Activated CD4-positive, alpha-beta T cell treated with anti-CD3 and anti-CD28 coated beads, Interleukin-2, amount 50 U/mL, for 48 hours (primary cell): Measurements from ENCODE around the gene SMIM38.

ENCODE experiments used
- DNase-seq, 2 experiments: peaks; one replicate each; pipeline ENCODE4 v3.0.0-alpha.2; 2020

Gene SMIM38

GRCh38 chr11:69162505-69162904 is 6.8 kb downstream of the SMIM38 start:
- DNase-seq = no peak

GRCh38 chr11:69163842-69164241 is 8.1 kb downstream of the SMIM38 start:
- DNase-seq = no peak

GRCh38 chr11:69164824-69165223 is 9.1 kb downstream of the SMIM38 start:
- no peak for DNase-seq

GRCh38 chr11:69165775-69166174 is 10.0 kb downstream of the SMIM38 start:
- no peak for DNase-seq

GRCh38 chr11:69166218-69167115 is 10.7 kb downstream of the SMIM38 start:
- peak; percentile 55 to 67 for DNase-seq

GRCh38 chr11:69167130-69167915 is 11.6 kb downstream of the SMIM38 start:
- DNase-seq = no peak

GRCh38 chr11:69167916-69168691 is 12.4 kb downstream of the SMIM38 start:
- no peak for DNase-seq

- no peak for DNase-seq
Observed at GRCh38 chr11:69169479-69169878, 13.7 kb downstream of the SMIM38 start.

- no peak for DNase-seq
Observed at GRCh38 chr11:69170704-69171103, 15.0 kb downstream of the SMIM38 start.

GRCh38 chr11:69171476-69172240 is 15.9 kb downstream of the SMIM38 start:
- no peak for DNase-seq

- DNase-seq = no peak
Observed at GRCh38 chr11:69172674-69173073, 16.9 kb downstream of the SMIM38 start.

- no peak for DNase-seq
Observed at GRCh38 chr11:69173331-69173730, 17.6 kb downstream of the SMIM38 start.

GRCh38 chr11:69173925-69174581 is 18.3 kb downstream of the SMIM38 start:
- DNase-seq = no peak

GRCh38 chr11:69174841-69175240 is 19.1 kb downstream of the SMIM38 start:
- no peak for DNase-seq

GRCh38 chr11:69178819-69179482 is 23.2 kb downstream of the SMIM38 start:
- no peak for DNase-seq

GRCh38 chr11:69180226-69180625 is 24.5 kb downstream of the SMIM38 start:
- DNase-seq = no peak

- no peak for DNase-seq
Observed at GRCh38 chr11:69180726-69181125, 25.0 kb downstream of the SMIM38 start.

GRCh38 chr11:69183613-69184012 is 27.9 kb downstream of the SMIM38 start:
- DNase-seq = no peak

GRCh38 chr11:69186316-69187260 is 30.9 kb downstream of the SMIM38 start:
- DNase-seq = no peak

GRCh38 chr11:69187540-69188065 is 31.9 kb downstream of the SMIM38 start:
- DNase-seq = no peak
